H9 (cell line): ENCODE results near the gene NOX5. TPM values are rescaled to one million over a fixed set of nuclear protein-coding genes. Genes with fewer than 3 reads are reported as not detected.

Experiments
- DNase-seq: peaks from one replicate; pipeline ENCODE4 v3.0.0-alpha.2; 2017
- H2AFZ ChIP-seq: one replicate; pipeline ENCODE4 v1.6.1; 2013; ENCODE audit warnings: mild to moderate bottlenecking, low read length, control low read depth, moderate library complexity
- H2AK5ac ChIP-seq: 2 replicates; pipeline ENCODE4 v1.6.1; 2013; ENCODE audit warnings: low read length, control low read depth, mixed read lengths; ENCODE audit not compliant: insufficient read length
- H2BK120ac ChIP-seq: one replicate; pipeline ENCODE4 v1.6.1; 2013; ENCODE audit warnings: low read depth, mild to moderate bottlenecking, low read length, control low read depth, inconsistent platforms; ENCODE audit not compliant: poor library complexity, severe bottlenecking
- H2BK12ac ChIP-seq: 2 replicates; pipeline ENCODE4 v1.6.1; 2013; ENCODE audit warnings: low read length, control low read depth, mixed read lengths, low read depth; ENCODE audit not compliant: insufficient read length
- H2BK15ac ChIP-seq: 2 replicates; pipeline ENCODE4 v1.6.1; 2013; ENCODE audit warnings: low read depth, low read length, control low read depth
- H2BK20ac ChIP-seq: one replicate; pipeline ENCODE4 v1.6.1; 2013; ENCODE audit warnings: low read depth, mild to moderate bottlenecking, low read length, control low read depth, inconsistent platforms; ENCODE audit not compliant: poor library complexity, severe bottlenecking
- H2BK5ac ChIP-seq: 2 replicates; pipeline ENCODE4 v1.6.1; 2013; ENCODE audit warnings: low read length, control low read depth, mixed read lengths; ENCODE audit not compliant: insufficient read length
- H3K14ac ChIP-seq: 2 replicates; pipeline ENCODE4 v1.6.1; 2013; ENCODE audit warnings: low read length, control low read depth; ENCODE audit not compliant: insufficient read depth
- H3K18ac ChIP-seq: 2 replicates; pipeline ENCODE4 v1.6.1; 2013; ENCODE audit warnings: low read depth, mild to moderate bottlenecking, mixed read lengths, low read length, control low read depth; ENCODE audit not compliant: insufficient read length
- H3K23ac ChIP-seq: 2 replicates; pipeline ENCODE4 v1.6.1; 2013; ENCODE audit warnings: low read length, control low read depth, mixed read lengths, low read depth; ENCODE audit not compliant: insufficient read length
- H3K23me2 ChIP-seq: 2 replicates; pipeline ENCODE4 v1.6.1; 2013; ENCODE audit warnings: low read depth, mild to moderate bottlenecking, mixed read lengths, low read length, control low read depth; ENCODE audit not compliant: insufficient read length, poor library complexity, severe bottlenecking
- H3K27ac ChIP-seq: 2 replicates; pipeline ENCODE4 v1.5.1; 2013; ENCODE audit warnings: low read length, control low read depth, mixed read lengths, low read depth; ENCODE audit not compliant: insufficient read length
- H3K27me3 ChIP-seq: 2 replicates; pipeline ENCODE4 v1.6.1; 2013; ENCODE audit warnings: low read length, control low read depth, inconsistent platforms; ENCODE audit not compliant: insufficient read depth
- H3K4ac ChIP-seq: 2 replicates; pipeline ENCODE4 v1.6.1; 2013; ENCODE audit warnings: low read depth, mild to moderate bottlenecking, control low read depth, inconsistent platforms, low read length, moderate library complexity
- H3K4me1 ChIP-seq: 2 replicates; pipeline ENCODE4 v1.6.1; 2013; ENCODE audit warnings: low read length, control low read depth, inconsistent platforms; ENCODE audit not compliant: insufficient read depth
- H3K4me2 ChIP-seq: 2 replicates; pipeline ENCODE4 v1.6.1; 2013; ENCODE audit warnings: low read length, control low read depth, mixed read lengths; ENCODE audit not compliant: insufficient read length, insufficient read depth
- H3K56ac ChIP-seq: 2 replicates; pipeline ENCODE4 v1.6.1; 2013; ENCODE audit warnings: low read depth, mild to moderate bottlenecking, mixed read lengths, low read length, control low read depth; ENCODE audit not compliant: insufficient read length
- H3K79me1 ChIP-seq: 2 replicates; pipeline ENCODE4 v1.6.1; 2013; ENCODE audit warnings: low read depth, mild to moderate bottlenecking, moderate library complexity, low read length, control low read depth, inconsistent platforms; ENCODE audit not compliant: insufficient read depth, poor library complexity, severe bottlenecking
- H3K79me2 ChIP-seq: 2 replicates; pipeline ENCODE4 v1.6.1; 2013; ENCODE audit warnings: low read length, control low read depth, inconsistent platforms; ENCODE audit not compliant: insufficient read depth
- H3K9ac ChIP-seq: 2 replicates; pipeline ENCODE4 v1.6.1; 2013; ENCODE audit warnings: low read length, control low read depth, mixed read lengths; ENCODE audit not compliant: insufficient read length; ENCODE audit errors: extremely low read depth
- H3K9me3 ChIP-seq: one replicate; pipeline ENCODE4 v1.6.1; 2013; ENCODE audit warnings: low read depth, low read length, inconsistent platforms; ENCODE audit not compliant: control insufficient read depth
- H3T11ph ChIP-seq: one replicate; pipeline ENCODE4 v1.6.1; 2013; ENCODE audit warnings: mild to moderate bottlenecking, low read length, control low read depth, inconsistent platforms
- H4K20me1 ChIP-seq: one replicate; pipeline ENCODE4 v1.6.1; 2013; ENCODE audit not compliant: control insufficient read depth, insufficient read length, insufficient read depth
- H4K5ac ChIP-seq: 2 replicates; pipeline ENCODE4 v1.6.1; 2013; ENCODE audit warnings: low read depth, mild to moderate bottlenecking, mixed read lengths, low read length, control low read depth; ENCODE audit not compliant: insufficient read length
- H4K8ac ChIP-seq: replicated peaks from 2 replicates; pipeline ENCODE4 v1.6.1; 2013; ENCODE audit warnings: low read length, control low read depth, mixed read lengths, low read depth; ENCODE audit not compliant: insufficient read length
- H4K91ac ChIP-seq: 2 replicates; pipeline ENCODE4 v1.6.1; 2013; ENCODE audit warnings: low read depth, mild to moderate bottlenecking, moderate library complexity, mixed read lengths, low read length, control low read depth; ENCODE audit not compliant: insufficient read length
- H3K27ac Mint-ChIP-seq, 3 experiments: 2 replicates in 2 of 3; 3 replicates in 1 of 3; pipeline ENCODE4 v1.8.0; 2020 to 2021; ENCODE audit warnings: mixed read lengths in 3 of 3, mild to moderate bottlenecking in 1 of 3, moderate library complexity in 1 of 3
- H3K27me3 Mint-ChIP-seq: 2 replicates; pipeline ENCODE4 v1.8.0; 2021; ENCODE audit warnings: low read depth, mild to moderate bottlenecking, moderate library complexity, mixed read lengths
- H3K36me3 Mint-ChIP-seq, 3 experiments: 2 replicates in 2 of 3; 3 replicates in 1 of 3; pipeline ENCODE4 v1.8.0; 2020 to 2021; ENCODE audit warnings: low read depth in 3 of 3, mixed read lengths in 3 of 3; ENCODE audit not compliant: insufficient read depth in 1 of 3
- H3K4me1 Mint-ChIP-seq, 2 experiments: 2 replicates each; pipeline ENCODE4 v1.8.0; 2020; ENCODE audit warnings: mixed read lengths in 2 of 2
- H3K4me3 Mint-ChIP-seq, 2 experiments: 2 replicates in 1 of 2; 3 replicates in 1 of 2; pipeline ENCODE4 v1.8.0; 2020 to 2021; ENCODE audit warnings: mild to moderate bottlenecking in 2 of 2, mixed read lengths in 2 of 2, moderate library complexity in 1 of 2
- H3K9me3 Mint-ChIP-seq, 2 experiments: 2 replicates in 1 of 2; 3 replicates in 1 of 2; pipeline ENCODE4 v1.8.0; 2020; ENCODE audit warnings: mild to moderate bottlenecking in 2 of 2, mixed read lengths in 2 of 2, moderate library complexity in 1 of 2
- WGBS: extraction: QIAGEN DNeasy Blood & Tissue Kit; methylation state at CpG from one replicate; pipeline ENCODE4 v1.1.7; 2013; ENCODE audit warnings: missing lambda C conversion rate, low lambda C conversion rate, mixed read lengths; ENCODE audit not compliant: insufficient read length; ENCODE audit errors: extremely low coverage; 5-methylcytosine and 5-hydroxymethylcytosine counted together
- total RNA-seq: library from RNA; stranded (reverse); gene quantifications from 2 replicates; pipeline ENCODE4 v1.2.1, GENCODE V29; 2021
- TF ChIP-seq, protein P1 (sequence below): fragments of 200-600 bp; sonication (generic); conservative IDR thresholded peaks from 3 replicates; pipeline ENCODE4 v1.8.0; 2021; ENCODE audit warnings: antibody characterized with exemption, mild to moderate bottlenecking

NOX5 gene
- total RNA-seq, 1 experiment from 2014 or later, result 0.04 TPM

DNA sequence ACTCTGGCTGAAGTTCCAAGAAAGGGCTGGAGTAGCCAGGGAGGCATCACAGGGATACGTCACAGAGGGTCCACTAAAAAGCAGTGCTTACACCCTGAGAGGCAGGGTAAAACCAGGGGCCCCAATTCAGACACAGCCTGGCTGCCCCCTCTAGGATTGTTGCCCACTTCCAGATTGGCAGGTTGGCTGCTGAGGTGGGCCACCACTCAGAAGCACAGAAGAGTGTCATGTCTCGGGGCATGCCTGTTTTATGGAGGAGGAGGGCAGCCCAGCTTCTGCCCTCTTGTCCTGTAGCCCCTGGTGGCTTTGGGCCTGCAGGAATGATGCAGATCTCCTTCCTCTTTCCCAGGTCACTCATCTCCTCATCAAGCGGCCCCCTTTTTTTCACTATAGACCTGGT is 24.0 kb downstream of the NOX5 start:
- no peaks in the 10 kb centered on the region for H3K79me1 ChIP-seq
- H3K27ac ChIP-seq, result no peak overlapping the region
- H3T11ph ChIP-seq, result no peak overlapping the region
- H3K4ac ChIP-seq, result no peak overlapping the region
- Mint-ChIP-seq H3K4me3 (no peak overlapping the region), H3K36me3 (peaks cover 0 to 2% (median 0%) of the 10 kb centered on the region in 3 experiments; a peak in 1 of 7 replicates), H3K4me1 (peaks cover 4 to 5% of the 10 kb centered on the region in 2 experiments; a peak in 3 of 4 replicates), H3K27me3 (peaks cover 20% of the 10 kb centered on the region), H3K27ac (no peak overlapping the region), H3K9me3 (no peaks in the 10 kb centered on the region)
- H2BK15ac ChIP-seq, result no peak overlapping the region
- H2BK12ac ChIP-seq, result no peak overlapping the region
- H4K91ac ChIP-seq, result no peak overlapping the region
- no peak overlapping the region for H2BK20ac ChIP-seq
- H2BK120ac ChIP-seq, result no peak overlapping the region
- H3K4me2 ChIP-seq, result no peak overlapping the region
- no peak overlapping the region for H3K9ac ChIP-seq
- H3K23ac ChIP-seq, result no peak overlapping the region
- no peaks in the 10 kb centered on the region; the same call in 1 of the 2 replicates for H3K27me3 ChIP-seq
- no peaks in the 10 kb centered on the region for H3K23me2 ChIP-seq
- H2AFZ ChIP-seq, result no peak overlapping the region
- H3K79me2 ChIP-seq, result no peaks in the 10 kb centered on the region
- H2BK5ac ChIP-seq, result no peak overlapping the region
- no peaks in the 10 kb centered on the region for H4K20me1 ChIP-seq
- no peak for DNase-seq
- H4K8ac ChIP-seq, result no peak overlapping the region
- H3K4me1 ChIP-seq, result no peaks in the 10 kb centered on the region
- H4K5ac ChIP-seq, result no peak overlapping the region
- H3K14ac ChIP-seq, result no peak overlapping the region
- no peak overlapping the region for H2AK5ac ChIP-seq
- H3K9me3 ChIP-seq, result no peaks in the 10 kb centered on the region
- WGBS, result no CpG with 5 or more reads among the region's 3 CpGs
- no peak overlapping the region for H3K56ac ChIP-seq
- TF ChIP-seq, protein P1, sequence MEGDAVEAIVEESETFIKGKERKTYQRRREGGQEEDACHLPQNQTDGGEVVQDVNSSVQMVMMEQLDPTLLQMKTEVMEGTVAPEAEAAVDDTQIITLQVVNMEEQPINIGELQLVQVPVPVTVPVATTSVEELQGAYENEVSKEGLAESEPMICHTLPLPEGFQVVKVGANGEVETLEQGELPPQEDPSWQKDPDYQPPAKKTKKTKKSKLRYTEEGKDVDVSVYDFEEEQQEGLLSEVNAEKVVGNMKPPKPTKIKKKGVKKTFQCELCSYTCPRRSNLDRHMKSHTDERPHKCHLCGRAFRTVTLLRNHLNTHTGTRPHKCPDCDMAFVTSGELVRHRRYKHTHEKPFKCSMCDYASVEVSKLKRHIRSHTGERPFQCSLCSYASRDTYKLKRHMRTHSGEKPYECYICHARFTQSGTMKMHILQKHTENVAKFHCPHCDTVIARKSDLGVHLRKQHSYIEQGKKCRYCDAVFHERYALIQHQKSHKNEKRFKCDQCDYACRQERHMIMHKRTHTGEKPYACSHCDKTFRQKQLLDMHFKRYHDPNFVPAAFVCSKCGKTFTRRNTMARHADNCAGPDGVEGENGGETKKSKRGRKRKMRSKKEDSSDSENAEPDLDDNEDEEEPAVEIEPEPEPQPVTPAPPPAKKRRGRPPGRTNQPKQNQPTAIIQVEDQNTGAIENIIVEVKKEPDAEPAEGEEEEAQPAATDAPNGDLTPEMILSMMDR, result no peak
- H3K18ac ChIP-seq, result no peak overlapping the region
